GM18520 (cell line): ENCODE data around the gene TBL3.
A peak's percentile ranks its signal among the peaks of the same experiment; 100 is the strongest.
"Not testable (repeated sequence)": the region's sequence is repeated elsewhere in the genome, so short reads cannot be mapped to it uniquely, and the experiment has no call there.

Experiments used
- ATAC-seq: cut with Tn5 transposase; IDR thresholded peaks from one replicate; pipeline ENCODE4 v1.9.1; 2021; ENCODE audit not compliant: unreplicated experiment

TBL3 gene

DNA sequence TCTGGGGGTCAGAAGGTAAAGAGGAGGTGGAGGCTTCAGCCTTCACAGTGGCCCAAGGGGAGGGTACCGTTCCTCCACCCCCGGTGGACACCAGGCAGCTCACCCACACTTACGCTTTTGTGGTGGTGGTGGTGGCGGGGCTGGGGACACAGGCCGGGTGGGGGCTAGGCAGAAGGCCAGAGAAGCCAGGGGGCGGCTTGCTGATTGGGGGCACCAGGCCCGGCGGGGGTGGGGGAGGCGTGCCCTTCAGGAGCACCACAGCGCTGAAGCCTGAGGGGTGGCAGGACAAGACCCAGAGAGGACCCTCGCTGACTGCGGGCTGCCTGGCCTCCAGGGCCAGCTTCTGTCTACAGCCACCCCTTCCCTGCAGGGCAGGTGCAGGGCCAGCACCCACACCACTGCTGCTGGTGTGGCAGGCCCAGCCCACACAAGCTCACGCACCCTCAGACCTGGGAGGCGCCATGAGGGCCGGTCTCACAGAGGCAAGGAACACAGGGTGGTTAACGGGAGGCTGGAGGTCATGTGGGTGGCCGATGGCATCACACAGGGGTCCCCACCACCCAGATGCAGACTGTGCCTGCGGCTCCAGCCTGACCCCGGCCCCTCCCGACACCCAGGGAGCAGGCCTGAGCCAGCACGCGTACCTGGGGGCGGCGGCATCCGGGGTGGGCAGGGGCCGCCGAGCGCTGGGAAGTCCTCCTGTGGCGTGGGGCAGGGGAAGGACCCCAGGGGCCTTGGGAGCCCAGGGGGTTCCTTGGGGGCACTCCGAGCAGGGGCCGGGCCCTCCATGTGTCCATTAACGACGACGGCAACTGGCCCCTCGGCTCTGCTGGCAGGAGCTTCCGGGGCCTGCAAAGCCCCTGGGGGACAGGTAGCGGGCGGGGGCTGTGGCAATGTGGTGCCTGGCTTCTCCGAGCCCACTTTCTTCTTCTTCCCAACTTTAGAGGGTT, 27.3 kb downstream of the TBL3 start:
- no peak for ATAC-seq

DNA sequence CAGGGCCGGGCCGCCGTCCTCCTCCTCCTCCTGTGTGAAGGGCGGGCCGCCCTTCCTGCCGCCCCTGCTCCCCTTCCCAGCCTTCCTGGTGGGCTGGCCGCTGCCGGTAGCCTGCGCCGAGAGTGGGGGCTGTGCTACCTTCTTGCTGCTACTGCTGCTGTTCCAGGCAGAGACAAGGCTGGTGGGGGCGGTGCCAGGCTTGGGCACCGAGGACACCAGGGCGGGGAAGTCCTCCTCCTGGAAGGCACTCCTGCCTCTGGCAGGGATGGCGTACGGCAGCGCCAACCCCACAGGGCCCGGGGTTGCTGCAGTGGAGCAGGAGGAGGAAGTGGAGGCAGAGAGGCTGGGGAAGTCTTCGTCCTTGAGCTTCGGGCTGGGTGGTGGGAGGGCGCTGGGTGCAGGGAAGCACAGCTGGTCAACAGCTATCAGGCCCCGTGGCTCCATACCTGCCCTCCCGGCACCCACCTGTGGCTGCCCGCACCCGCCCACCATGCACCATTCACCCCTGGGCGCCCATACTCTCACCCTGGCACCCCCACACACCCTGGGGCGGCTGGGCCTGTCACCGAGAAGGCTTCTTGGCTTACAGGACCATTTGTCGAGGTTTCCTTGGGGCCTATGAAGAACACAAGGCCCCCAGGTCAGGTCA, 28.1 kb downstream of the TBL3 start:
- no peak for ATAC-seq

- no peak for ATAC-seq
Observed at GRCh38 chr16:2001035-2001434, 29.2 kb downstream of the TBL3 start.

DNA sequence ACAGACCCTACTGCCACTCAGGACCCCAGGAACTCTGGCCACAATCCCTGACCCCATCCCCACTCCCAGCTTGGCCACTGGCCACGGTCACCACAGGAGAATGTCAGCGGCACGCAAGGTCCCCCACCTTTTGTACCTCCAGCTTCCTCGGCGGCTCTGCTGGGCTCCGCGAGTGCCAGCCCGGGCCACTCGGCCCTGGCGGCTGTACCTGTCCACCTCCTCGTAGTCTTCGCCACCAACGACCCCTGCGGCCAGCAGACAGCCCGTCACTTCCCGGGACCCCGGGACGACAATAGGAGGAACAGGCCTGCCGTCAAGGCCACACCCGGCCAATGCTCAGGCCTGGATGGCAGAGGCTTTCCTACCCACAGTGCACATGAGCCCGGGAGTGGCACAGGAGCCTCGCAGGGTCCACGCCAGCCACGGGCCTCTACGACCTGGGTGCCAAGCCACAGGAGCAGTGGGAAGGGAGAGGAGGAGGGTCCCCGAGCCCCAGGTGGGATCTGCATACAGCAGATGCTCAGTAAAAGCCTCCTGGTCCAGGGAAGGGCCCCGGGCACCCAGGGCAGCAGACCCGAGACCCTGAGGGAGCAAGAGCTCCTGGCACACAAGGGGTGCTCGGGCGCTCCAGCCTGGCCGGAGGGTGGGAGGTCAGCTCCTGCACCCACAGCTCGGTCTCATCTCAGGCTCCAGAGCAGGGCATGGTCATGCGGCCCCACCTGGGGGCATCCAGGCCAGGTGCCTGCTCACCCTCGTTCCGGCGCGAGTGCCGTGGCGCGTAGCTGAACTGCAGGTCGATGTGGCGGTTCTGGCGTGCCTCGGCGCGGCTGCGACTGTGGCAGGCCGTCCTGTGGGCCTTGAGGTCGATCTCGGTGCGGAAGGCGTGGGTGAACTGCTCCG, 29.9 kb downstream of the TBL3 start:
- ATAC-seq: no peak

DNA sequence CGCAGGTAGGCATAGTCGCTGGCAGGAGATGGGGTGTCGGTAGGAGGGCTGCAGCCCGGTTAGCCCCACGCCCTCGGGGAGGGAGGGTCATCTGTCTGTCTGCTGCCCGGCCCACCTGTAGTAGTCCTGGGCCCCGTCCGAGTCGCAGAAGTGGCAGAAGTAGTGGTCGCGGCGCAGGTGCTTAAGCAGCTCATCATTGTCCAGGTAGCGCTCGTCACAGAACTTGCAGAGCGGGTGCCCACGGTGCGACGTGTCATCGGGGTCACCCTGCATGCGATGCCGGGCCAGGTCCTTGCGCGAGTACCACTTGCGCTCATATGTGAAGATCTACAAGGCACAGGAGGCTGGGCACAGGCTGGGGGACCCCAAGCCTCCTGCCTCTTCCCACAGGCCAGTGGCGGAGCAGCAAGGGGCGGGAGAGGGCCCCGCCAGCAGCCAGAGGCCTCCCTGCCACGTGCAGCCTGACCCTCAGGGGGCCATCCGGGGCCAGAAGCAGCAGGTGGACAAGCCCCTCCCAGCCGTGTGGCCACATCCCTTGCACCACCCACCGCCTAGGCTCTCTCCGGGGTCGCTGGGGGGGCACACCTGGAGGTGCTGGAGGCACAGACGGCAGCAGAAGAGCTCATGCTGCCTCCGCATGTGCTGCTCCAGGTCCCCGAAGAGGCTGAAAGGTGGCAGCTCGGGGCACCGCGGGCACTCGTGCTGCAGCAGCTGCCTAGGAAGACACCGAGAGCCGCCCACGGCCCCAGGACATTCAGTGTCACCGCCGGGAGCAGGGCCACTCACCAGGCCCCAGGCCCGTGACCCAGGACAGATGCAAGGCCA, 30.8 kb downstream of the TBL3 start:
- no peak for ATAC-seq

- no peak for ATAC-seq
Observed at GRCh38 chr16:2003231-2003826, 31.5 kb downstream of the TBL3 start.

GRCh38 chr16:2003827-2004641, 32.2 kb downstream of the TBL3 start:
- ATAC-seq: no peak

DNA sequence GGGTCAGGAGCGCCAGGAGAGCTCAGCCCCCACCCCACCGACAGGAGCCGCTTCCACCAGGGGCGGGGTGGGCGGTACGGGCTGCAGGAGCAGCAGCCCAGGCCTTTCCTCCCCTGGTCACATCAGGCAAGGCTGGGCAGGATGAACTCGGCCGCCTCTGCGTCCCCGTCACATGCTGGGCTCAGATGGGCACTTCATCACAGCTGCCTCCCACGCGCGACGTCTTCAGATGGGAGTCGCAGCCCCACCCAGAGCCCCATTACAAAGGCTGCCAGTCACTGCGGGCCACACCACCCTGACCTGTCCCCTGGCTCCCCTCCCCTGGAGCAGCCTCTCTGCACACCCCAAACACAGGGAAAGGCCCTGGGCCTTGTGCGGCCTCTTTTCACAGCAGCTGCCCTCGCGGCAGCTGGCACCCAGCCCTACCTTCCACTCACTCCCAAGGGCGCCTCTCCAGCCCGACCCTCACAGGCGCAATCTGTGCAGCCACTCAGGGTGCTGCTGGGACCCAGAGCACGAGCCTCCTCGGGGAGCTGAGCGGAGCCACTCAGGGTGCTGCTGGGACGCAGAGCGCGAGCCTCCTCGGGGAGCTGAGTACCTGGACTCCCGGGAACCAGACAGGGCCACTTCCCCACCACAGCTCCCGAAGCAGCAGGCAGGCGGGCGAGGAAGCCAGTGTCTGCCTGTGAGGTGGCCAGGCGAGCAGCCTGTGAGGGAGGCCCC, 33.1 kb downstream of the TBL3 start:
- ATAC-seq: no peak

GRCh38 chr16:2005646-2006045, 33.8 kb downstream of the TBL3 start:
- no peak for ATAC-seq

- ATAC-seq: no peak
Observed at GRCh38 chr16:2006317-2006716, 34.5 kb downstream of the TBL3 start.

DNA sequence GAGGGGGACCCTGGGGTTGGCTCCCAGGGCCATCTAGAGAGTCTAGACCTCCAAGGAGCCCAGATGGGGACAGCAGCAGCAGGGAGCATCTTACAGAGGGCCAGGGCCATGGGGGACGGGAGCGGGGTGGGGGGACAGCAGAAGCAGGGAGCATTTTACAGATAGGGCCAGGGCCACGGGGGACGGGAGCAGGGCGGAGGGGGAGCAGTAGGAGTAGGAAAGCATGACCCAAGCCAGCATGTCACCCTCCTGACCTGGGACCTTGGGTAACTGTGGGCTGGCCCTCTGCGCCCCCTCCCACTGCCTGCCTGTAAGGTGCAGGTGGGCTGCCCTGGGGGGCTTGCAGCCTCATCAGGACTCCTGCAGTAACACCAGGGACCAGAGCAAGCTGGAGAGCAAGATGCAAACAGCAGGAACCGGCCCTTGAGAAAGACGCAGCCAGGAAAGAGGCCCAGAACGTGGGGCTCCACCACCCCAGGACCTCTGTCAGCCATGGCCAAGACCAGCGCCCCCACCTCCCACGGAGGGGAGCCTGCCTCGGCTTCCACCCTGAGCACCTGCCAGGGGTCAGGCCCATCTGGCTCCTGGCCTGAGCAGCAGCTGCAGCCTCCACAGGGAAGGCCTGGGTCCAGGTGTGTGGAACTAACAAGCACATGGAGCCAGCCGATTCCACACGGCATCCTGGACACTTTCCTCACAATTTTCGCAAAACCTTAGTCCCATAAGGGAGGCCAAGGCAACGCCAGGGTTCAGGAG, 35.4 kb downstream of the TBL3 start:
- ATAC-seq: no peak

- no peak for ATAC-seq
Observed at GRCh38 chr16:2008009-2008526, 36.2 kb downstream of the TBL3 start.

DNA sequence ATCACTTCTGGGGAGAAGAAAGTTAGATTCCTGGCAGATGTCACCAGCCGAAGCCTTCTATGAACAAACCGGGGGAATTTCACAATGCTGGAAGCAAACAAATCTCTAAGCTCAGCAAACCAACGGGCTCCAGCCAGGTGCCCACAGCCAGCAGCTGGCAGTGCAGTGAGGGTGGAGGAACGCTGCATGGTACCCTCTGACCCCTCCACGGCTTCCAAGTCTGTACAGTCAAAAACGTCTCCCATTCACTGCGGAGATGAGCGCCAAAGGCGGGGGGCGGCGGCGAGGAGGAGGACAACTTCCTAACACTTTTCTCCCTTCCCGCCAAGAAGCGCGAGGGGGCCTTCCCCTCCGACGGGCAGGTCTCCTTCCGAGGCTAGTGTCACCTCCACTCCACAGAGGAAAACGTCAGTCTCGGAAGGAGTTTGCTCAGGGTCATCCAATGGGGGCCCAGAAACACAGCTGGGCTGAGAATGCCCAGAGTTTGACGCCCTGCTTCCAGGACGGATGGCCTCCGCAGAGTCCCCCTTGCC, 36.8 kb downstream of the TBL3 start:
- ATAC-seq: no peak

- ATAC-seq: peak; percentile 31
Observed at GRCh38 chr16:2009164-2009711, 37.4 kb downstream of the TBL3 start.

DNA sequence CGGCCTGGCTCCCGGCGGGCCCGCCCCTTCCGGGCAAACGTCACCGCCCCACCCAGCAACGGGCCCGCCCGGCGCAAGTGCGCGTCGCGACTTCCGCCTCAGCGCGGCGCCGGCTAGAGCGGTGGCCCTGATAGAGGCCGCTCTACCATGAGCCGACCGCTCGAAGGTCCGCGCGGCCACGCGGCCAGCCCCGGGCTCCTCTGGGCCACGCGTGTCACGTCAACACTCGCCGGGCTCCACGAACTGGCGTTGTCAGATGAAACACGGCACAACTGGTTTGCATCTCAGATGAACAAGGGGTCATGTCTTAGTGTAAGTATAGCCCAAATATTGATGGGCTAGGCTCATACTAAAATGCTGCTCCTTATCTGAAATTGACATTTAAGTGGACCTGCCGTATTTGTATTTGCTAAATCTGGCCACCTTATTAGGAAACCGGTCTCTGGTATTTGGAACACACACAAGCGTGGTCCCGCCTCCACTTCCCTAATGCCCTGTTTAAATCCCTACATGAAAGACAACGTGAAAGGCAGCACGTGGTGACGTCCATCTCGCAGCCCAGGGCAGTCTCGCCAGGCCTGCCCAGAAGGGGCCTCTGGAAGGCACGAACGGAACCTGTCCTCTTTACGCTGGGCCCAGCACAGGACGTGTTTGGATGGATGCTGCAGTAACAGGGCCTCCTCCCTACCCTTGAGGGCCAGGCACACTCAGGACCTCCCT, 38.1 kb downstream of the TBL3 start, which contains the start of gene ZNF598:
Gene ZNF598, minus strand, starts transcription at position 31 of the 720 bp plus-strand sequence.
- ATAC-seq: peak; percentile 71

GRCh38 chr16:2011726-2012125, 39.9 kb downstream of the TBL3 start:
- ATAC-seq: not testable (repeated sequence)
